Measurements from ENCODE around the gene ARRDC5.

Gene ARRDC5

DNA sequence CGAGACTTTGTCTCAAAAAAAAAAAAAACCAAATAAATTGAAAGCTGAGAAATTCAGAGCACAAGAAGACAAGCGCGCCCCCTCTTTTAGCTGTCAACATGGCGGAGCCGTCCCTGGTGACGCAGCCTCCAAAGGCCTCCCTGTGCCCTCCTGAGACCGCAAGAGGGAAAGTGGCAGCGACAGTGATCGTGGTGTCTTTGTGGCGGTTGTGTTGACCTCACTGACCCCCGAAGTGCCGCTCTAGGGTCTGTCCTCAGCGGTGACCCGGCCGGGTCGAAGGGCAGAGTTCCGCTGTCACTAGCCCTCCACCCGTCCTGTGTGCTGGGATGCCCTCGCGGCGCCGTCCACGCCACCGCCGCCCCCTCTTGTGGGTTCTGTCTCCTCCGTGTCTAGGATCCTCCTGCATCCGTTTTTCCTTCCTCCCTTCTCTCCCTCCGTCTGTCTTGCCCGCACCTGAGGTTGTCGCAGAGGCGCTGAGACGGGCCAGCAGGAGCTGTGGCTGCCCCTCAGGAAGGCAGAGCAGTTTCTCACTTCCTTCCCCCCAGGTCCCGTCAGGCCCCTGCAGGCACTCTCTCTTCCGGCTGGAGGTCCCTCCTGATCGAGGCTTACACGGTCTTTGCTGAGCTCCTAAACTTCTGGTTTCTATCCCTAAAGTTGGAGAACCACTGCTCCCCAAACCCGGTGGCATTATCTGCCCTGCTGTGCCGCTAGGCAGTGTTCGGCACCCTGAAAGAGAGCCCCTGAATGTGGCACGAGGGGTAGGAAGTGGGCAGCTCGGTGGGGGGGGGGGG is 13.8 kb upstream of the ARRDC5 start:
- POLR2A ChIA-PET = interaction anchor here (0.6 to 1.2 kb wide), 4 partner anchors 21 to 118 kb away, joined by 3 to 7 read pairs (median 3); partner anchors contain the start of gene PLIN3
- H3K36me3 ChIP-seq (ENCODE audit: control insufficient read depth in 2 of 2, insufficient read depth in 1 of 2, low read length in 2 of 2) = peaks cover 65 to 91% of the 10 kb centered on the region in 2 experiments
- no peak for TF ChIP-seq ZNF416 (tag by site-specific recombination; IDR thresholded peaks at IDR 0.05)
- TF ChIP-seq ZNF658 (tag by site-specific recombination; IDR thresholded peaks at IDR 0.05) = no peak
- TF ChIP-seq PRDM1 (tag by site-specific recombination; IDR thresholded peaks at IDR 0.05) = no peak
- TF ChIP-seq RBAK (tag by site-specific recombination; IDR thresholded peaks at IDR 0.05) = no peak
- no peak for TF ChIP-seq ZNF133 (tag by site-specific recombination; IDR thresholded peaks at IDR 0.05)
- TF ChIP-seq MEIS1 (CRISPR knock-in tag; IDR thresholded peaks at IDR 0.05; ENCODE audit: borderline replicate concordance) = no peak
- TF ChIP-seq ZNF639 (tag by site-specific recombination; IDR thresholded peaks at IDR 0.05) = no peak
- TF ChIP-seq OVOL3 (tag by site-specific recombination; IDR thresholded peaks at IDR 0.05) = no peak
- no peak for TF ChIP-seq ZNF114 (tag by site-specific recombination; IDR thresholded peaks at IDR 0.05)
- TF ChIP-seq ZNF670 (tag by site-specific recombination; IDR thresholded peaks at IDR 0.05; ENCODE audit: low read depth) = no peak
- no peak for TF ChIP-seq ZIC2 (tag by site-specific recombination; IDR thresholded peaks at IDR 0.05)
- TF ChIP-seq ZNF704 (tag by site-specific recombination; IDR thresholded peaks at IDR 0.05) = no peak
- TF ChIP-seq KLF10 (tag by site-specific recombination; IDR thresholded peaks at IDR 0.05) = no peak
- no peak for TF ChIP-seq ZFP69B (tag by site-specific recombination; IDR thresholded peaks at IDR 0.05)
- no peak for TF ChIP-seq SP3 (tag by site-specific recombination; IDR thresholded peaks at IDR 0.05)
- TF ChIP-seq ZNF664 (tag by site-specific recombination; IDR thresholded peaks at IDR 0.05) = no peak
- TF ChIP-seq, protein P1, sequence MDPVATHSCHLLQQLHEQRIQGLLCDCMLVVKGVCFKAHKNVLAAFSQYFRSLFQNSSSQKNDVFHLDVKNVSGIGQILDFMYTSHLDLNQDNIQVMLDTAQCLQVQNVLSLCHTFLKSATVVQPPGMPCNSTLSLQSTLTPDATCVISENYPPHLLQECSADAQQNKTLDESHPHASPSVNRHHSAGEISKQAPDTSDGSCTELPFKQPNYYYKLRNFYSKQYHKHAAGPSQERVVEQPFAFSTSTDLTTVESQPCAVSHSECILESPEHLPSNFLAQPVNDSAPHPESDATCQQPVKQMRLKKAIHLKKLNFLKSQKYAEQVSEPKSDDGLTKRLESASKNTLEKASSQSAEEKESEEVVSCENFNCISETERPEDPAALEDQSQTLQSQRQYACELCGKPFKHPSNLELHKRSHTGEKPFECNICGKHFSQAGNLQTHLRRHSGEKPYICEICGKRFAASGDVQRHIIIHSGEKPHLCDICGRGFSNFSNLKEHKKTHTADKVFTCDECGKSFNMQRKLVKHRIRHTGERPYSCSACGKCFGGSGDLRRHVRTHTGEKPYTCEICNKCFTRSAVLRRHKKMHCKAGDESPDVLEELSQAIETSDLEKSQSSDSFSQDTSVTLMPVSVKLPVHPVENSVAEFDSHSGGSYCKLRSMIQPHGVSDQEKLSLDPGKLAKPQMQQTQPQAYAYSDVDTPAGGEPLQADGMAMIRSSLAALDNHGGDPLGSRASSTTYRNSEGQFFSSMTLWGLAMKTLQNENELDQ (tag by site-specific recombination; IDR thresholded peaks at IDR 0.05; ENCODE audit: low read depth) = no peak
- CTCF ChIA-PET = interaction anchor here (0.5 to 6.2 kb wide), 8 partner anchors 9 to 1799 kb away, joined by 3 to 54 read pairs (median 4); no protein-coding TSS in a partner anchor
- H3K4me1 ChIP-seq (ENCODE audit: control insufficient read depth, insufficient read depth, low read length) = peaks cover 7% of the 10 kb centered on the region
- H3K27ac ChIP-seq (ENCODE audit: extremely low read depth, low read depth, low read length) = no peak overlapping the region
- no peak overlapping the region for H3K4me3 ChIP-seq (ENCODE audit: low read depth, low read length)
- no peaks in the 10 kb centered on the region for H3K9me3 ChIP-seq (ENCODE audit: control insufficient read depth, insufficient read depth, low read depth, low read length)

DNA sequence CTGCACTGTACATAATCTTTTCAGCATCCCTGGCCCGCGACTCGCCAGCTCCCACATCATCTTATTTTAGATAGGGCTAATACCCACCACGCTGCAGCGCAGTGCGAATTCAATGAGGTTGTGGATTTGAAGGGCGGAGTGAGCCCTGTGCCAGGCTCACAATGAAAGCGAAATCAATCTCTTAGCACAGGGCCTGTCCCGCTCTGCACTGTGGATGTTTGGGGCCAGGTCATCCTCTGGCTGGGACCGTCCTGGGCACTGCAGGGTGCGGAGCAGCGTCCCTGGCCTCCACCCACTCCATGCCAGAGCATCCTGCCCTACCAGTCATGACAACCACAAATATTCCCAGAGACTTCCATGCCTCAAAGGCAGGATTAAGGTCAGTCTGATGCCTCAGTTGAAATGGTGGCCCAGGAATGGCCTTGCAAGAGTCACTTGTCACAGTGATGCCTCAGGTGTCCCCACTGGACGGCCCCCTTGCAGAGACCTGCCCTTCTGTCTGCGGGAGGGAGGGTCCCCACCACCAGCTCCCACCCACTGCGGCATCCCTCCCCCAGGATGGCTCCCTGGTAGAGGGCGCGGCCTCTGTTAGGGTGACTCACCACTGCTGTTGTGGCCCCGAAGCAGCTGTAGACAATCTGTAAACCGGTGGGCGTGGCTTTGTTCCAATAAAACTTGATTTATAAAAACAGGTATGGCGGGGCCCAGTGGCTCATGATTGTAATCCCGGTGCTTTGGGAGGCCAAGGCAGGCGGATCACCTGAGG is 12.2 kb upstream of the ARRDC5 start:
- POLR2A ChIA-PET = interaction anchor here (0.6 to 1.9 kb wide), 4 partner anchors 44 to 74 kb away, joined by 3 to 10 read pairs (median 4); partner anchors contain the start of gene KDM4B
- Histone ChIP-seq H3K4me3 (ENCODE audit: low read depth, low read length) (no peak overlapping the region), H3K4me1 (ENCODE audit: control insufficient read depth, insufficient read depth, low read length) (peaks cover 13% of the 10 kb centered on the region), H3K27ac (ENCODE audit: extremely low read depth, low read depth, low read length) (peak overlapping the region; percentile 66), H3K9me3 (ENCODE audit: control insufficient read depth, insufficient read depth, low read depth, low read length) (no peaks in the 10 kb centered on the region), H3K36me3 (ENCODE audit: control insufficient read depth in 2 of 2, insufficient read depth in 1 of 2, low read length in 2 of 2) (peaks cover 50 to 87% of the 10 kb centered on the region in 2 experiments)
- CTCF ChIA-PET = interaction anchor here (0.6 to 6.2 kb wide), 4 partner anchors 10 to 116 kb away, joined by 3 to 60 read pairs (median 30); no protein-coding TSS in a partner anchor
- TF ChIP-seq BCL11A (tag by site-specific recombination; IDR thresholded peaks at IDR 0.05; ENCODE audit: low read depth) (0 out of 2 replicates have a peak, but pooled peaks have one; percentile 47), ZNF311 (tag by site-specific recombination; IDR thresholded peaks at IDR 0.05; ENCODE audit: borderline replicate concordance) (no peak), RBAK (tag by site-specific recombination; IDR thresholded peaks at IDR 0.05) (no peak), TSHZ1 (tag by site-specific recombination; IDR thresholded peaks at IDR 0.05; ENCODE audit: borderline replicate concordance) (peak; percentile 29; the same call in 1 of the 2 replicates), BCL6B (tag by site-specific recombination; IDR thresholded peaks at IDR 0.05) (no peak), ZNF366 (tag by site-specific recombination; conservative IDR thresholded peaks at IDR 0.05) (peak; percentile 41; the same call in 1 of the 2 replicates), ZBTB48 (tag by site-specific recombination; IDR thresholded peaks at IDR 0.05) (no peak; the same call in 1 of the 2 replicates)

All from HEK293 (cell line).